BJ (cell line): ENCODE data around the gene MAP3K9. TPM values are rescaled to one million over a fixed set of nuclear protein-coding genes. Genes with fewer than 3 reads are reported as not detected.

Experiments
- CTCF ChIA-PET: fragments of 350-600 bp; formaldehyde crosslinking; extraction: SDS; loops from one replicate; lab custom pipeline; 2021; ENCODE audit warnings: antibody characterized with exemption, inconsistent platforms; lab: Yijun Ruan, JAX
- POLR2A ChIA-PET: fragments of 300-600 bp; sonication (Branson Sonifier 250); formaldehyde crosslinking; extraction: SDS; loops from one replicate; lab custom pipeline; 2021; ENCODE audit warnings: antibody characterized with exemption; lab: Charles Lee
- DNase-seq: peaks from one replicate; pipeline ENCODE4 v3.0.0-alpha.2; 2011; ENCODE audit warnings: low read depth
- H3K27me3 ChIP-seq: 2 replicates; pipeline ENCODE4 v1.6.0; 2011; ENCODE audit warnings: low read length; ENCODE audit not compliant: control insufficient read depth, insufficient read depth
- H3K36me3 ChIP-seq: 2 replicates; pipeline ENCODE4 v1.5.1; 2011; ENCODE audit warnings: low read length; ENCODE audit not compliant: control insufficient read depth, insufficient read depth
- H3K4me3 ChIP-seq: 2 replicates; pipeline ENCODE4 v1.5.1; 2011; ENCODE audit warnings: low read depth, mild to moderate bottlenecking, control low read depth, low read length
- CTCF ChIP-seq: IDR thresholded peaks from 2 replicates; pipeline ENCODE4 v1.5.1; 2011; ENCODE audit warnings: low read depth, mild to moderate bottlenecking, control low read depth, inconsistent platforms, low read length, moderate library complexity; ENCODE audit not compliant: insufficient read depth
- polyA plus RNA-seq: library from polyadenylated mRNA; depleted of rRNA; stranded (reverse); fragments of >200 nt; gene quantifications from 2 replicates; pipeline ENCODE4 v1.2.3, GENCODE V29; 2011

The MAP3K9 gene
- polyA plus RNA-seq, 1 experiment, result 0.45 TPM

GRCh38 chr14:70827347-70827746 is 18.0 kb upstream of the MAP3K9 start:
- ChIA-PET CTCF (interaction anchor here (0.8 to 2.0 kb wide), 8 partner anchors 9 to 150 kb away, joined by 3 to 19 read pairs (median 4); no protein-coding TSS in a partner anchor), POLR2A (no interaction called here)
- no peak for TF ChIP-seq CTCF
- H3K36me3 ChIP-seq, result no peaks in the 10 kb centered on the region
- H3K27me3 ChIP-seq, result no peaks in the 10 kb centered on the region
- DNase-seq, result no peak
- no peak overlapping the region for H3K4me3 ChIP-seq

DNA sequence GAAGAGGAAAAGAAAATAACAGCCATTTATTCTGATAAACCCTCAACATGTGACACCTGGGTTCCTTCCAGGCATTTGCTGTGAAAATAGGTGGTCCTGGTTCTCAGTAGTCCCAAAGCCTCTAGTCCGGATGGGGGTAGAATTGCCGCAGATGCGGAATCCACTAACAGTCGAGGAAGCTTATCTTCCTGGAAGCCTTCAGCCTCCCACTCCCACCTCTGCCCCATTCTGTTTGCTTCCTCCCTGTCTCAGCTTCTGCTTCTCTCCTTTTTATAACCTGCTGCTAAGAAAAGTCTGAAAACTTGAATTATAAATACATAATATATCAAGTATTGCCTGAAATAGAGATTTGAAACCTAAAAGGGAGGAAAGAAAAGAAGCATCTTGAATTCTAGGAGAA is 14.0 kb upstream of the MAP3K9 start:
- no peak for TF ChIP-seq CTCF
- CTCF ChIA-PET, result interaction anchor here (0.7 to 3.4 kb wide), 6 partner anchors 28 to 149 kb away, joined by 3 to 23 read pairs (median 4); partner anchors contain the start of gene PCNX1
- POLR2A ChIA-PET, result no interaction called here
- no peaks in the 10 kb centered on the region for H3K36me3 ChIP-seq
- H3K4me3 ChIP-seq, result no peak overlapping the region
- DNase-seq, result no peak
- no peaks in the 10 kb centered on the region for H3K27me3 ChIP-seq

- Histone ChIP-seq H3K4me3 (peak overlapping the region; percentile 79), H3K36me3 (no peaks in the 10 kb centered on the region), H3K27me3 (no peaks in the 10 kb centered on the region)
- ChIA-PET CTCF (interaction anchor here (0.7 to 3.4 kb wide), 7 partner anchors 29 to 285 kb away, joined by 3 to 23 read pairs (median 6); partner anchors contain the start of gene PCNX1), POLR2A (no interaction called here)
- TF ChIP-seq CTCF, result no peak
- DNase-seq, result no peak
These were observed 13.3 kb upstream of the MAP3K9 start for GRCh38 chr14:70822530-70823185.

- ChIA-PET POLR2A (no interaction called here), CTCF (interaction anchor here (1.0 to 5.1 kb wide), 6 partner anchors 80 to 151 kb away, joined by 3 to 54 read pairs (median 6); partner anchors contain the start of gene PCNX1)
- Histone ChIP-seq H3K4me3 (peak overlapping the region; percentile 79), H3K36me3 (no peaks in the 10 kb centered on the region), H3K27me3 (no peaks in the 10 kb centered on the region)
- no peak for DNase-seq
- no peak for TF ChIP-seq CTCF
These were observed 12.5 kb upstream of the MAP3K9 start for GRCh38 chr14:70821584-70822529.

DNA sequence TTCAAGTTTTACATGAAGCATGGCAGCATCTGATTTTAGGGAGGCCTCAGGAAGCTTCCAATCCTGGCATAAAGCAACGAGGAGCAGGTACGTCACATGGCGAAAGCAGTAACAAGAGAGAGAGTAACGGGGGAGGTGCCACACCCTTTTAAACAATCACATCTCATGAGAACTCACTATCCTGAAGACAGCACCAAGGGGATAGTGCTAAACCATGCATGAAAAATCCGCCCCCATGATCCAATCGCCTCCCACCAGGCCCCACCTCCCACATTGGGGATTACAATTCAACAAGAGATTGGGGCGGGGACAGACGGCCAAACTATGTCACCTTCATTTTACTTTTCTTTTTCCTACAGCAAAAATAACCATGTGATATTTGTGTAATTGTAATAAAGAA is 7.2 kb upstream of the MAP3K9 start:
- Histone ChIP-seq H3K36me3 (no peaks in the 10 kb centered on the region), H3K4me3 (no peak overlapping the region), H3K27me3 (no peaks in the 10 kb centered on the region)
- TF ChIP-seq CTCF, result no peak
- POLR2A ChIA-PET, result no interaction called here
- no peak for DNase-seq
- CTCF ChIA-PET, result interaction anchor here (1.3 to 5.1 kb wide), 8 partner anchors 11 to 730 kb away, joined by 3 to 54 read pairs (median 14); partner anchors contain the start of gene PCNX1
